HEK293 (cell line): ENCODE measurements around the gene KCNK15.

ENCODE experiments used
- SETDB1 ChIP-seq: IDR thresholded peaks from one replicate; pipeline ENCODE4 v1.6.1; 2017; ENCODE audit warnings: mild to moderate bottlenecking, low read length, moderate library complexity, mixed read lengths; ENCODE audit not compliant: insufficient read length
- ZBTB17 ChIP-seq: fragments of 450-650 bp; formaldehyde crosslinking; IDR thresholded peaks from 2 replicates; pipeline ENCODE4 v1.5.1; 2016; ENCODE audit warnings: missing biosample characterization, missing genetic modification characterization
- ZEB2 ChIP-seq: fragments of 450-650 bp; formaldehyde crosslinking; IDR thresholded peaks from 2 replicates; pipeline ENCODE4 v1.5.1; 2016; ENCODE audit warnings: missing biosample characterization, missing genetic modification characterization
- ZNF140 ChIP-seq: fragments of 450-650 bp; formaldehyde crosslinking; IDR thresholded peaks from 2 replicates; pipeline ENCODE4 v1.5.1; 2016; ENCODE audit warnings: missing biosample characterization, missing genetic modification characterization
- ZNF146 ChIP-seq: fragments of 450-650 bp; formaldehyde crosslinking; IDR thresholded peaks from 2 replicates; pipeline ENCODE4 v1.5.1; 2016; ENCODE audit warnings: missing biosample characterization, missing genetic modification characterization
- ZNF302 ChIP-seq: fragments of 450-650 bp; formaldehyde crosslinking; IDR thresholded peaks from 2 replicates; pipeline ENCODE4 v1.5.1; 2016; ENCODE audit warnings: missing biosample characterization, missing genetic modification characterization, low read depth
- ZNF571 ChIP-seq: fragments of 450-650 bp; formaldehyde crosslinking; IDR thresholded peaks from 2 replicates; pipeline ENCODE4 v1.5.0; 2017; ENCODE audit warnings: missing biosample characterization, missing genetic modification characterization
- ZNF596 ChIP-seq: fragments of 450-650 bp; IDR thresholded peaks from 2 replicates; pipeline ENCODE4 v1.5.0; 2018; ENCODE audit warnings: missing biosample characterization, mild to moderate bottlenecking, missing genetic modification characterization, moderate library complexity
- TF ChIP-seq, protein P1 (sequence below): fragments of 450-650 bp; formaldehyde crosslinking; IDR thresholded peaks from 2 replicates; pipeline ENCODE4 v1.5.1; 2016; ENCODE audit warnings: missing biosample characterization, missing genetic modification characterization, low read depth
- TF ChIP-seq, protein P2 (sequence below): fragments of 450-650 bp; formaldehyde crosslinking; IDR thresholded peaks from 2 replicates; pipeline ENCODE4 v1.5.1; 2016; ENCODE audit warnings: missing biosample characterization, missing genetic modification characterization
- TF ChIP-seq, protein P3 (sequence below): fragments of 450-650 bp; formaldehyde crosslinking; IDR thresholded peaks from 2 replicates; pipeline ENCODE4 v1.5.1; 2016; ENCODE audit warnings: missing biosample characterization, missing genetic modification characterization

DNA sequence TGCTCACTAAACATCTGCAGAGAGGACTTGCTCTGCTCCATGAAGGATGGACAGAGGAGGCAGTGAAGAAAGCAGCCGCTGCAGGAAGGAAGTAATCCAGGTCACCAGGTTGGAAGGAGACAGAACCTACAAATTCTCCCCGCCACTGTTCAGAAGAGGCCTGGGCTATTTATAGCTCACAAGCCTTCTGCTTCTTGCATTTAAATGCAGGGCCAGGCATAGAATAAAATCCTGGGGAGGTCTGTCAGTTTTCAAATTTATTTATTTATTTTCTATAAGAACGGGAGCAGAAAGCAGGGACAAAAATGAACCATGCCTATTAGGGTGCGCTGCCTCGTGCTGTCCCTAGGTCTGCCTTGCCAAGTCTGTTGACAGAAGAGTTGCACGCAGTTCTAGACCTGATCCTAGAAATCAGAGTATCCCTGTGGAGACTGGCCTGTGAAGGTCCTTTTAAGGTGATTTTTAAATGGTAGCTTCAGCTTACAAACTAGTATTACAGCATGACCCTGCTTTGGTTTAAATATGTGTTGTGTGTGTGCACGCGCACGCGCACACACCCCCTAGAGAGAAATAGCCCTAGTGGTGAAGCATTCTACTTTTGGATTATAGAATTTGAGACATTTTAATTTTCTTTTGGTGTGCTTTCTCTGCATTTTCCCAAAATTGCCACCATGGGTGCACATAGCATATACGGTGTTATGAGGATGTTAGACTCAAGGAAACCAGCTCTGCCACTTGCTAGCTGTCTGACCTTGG, 45.2 kb downstream of the KCNK15 start:
- TF ChIP-seq ZNF302: no peak
- TF ChIP-seq ZNF146 (tag by site-specific recombination): no peak
- no peak for TF ChIP-seq ZNF596 (tag by site-specific recombination)
- TF ChIP-seq, protein P1, sequence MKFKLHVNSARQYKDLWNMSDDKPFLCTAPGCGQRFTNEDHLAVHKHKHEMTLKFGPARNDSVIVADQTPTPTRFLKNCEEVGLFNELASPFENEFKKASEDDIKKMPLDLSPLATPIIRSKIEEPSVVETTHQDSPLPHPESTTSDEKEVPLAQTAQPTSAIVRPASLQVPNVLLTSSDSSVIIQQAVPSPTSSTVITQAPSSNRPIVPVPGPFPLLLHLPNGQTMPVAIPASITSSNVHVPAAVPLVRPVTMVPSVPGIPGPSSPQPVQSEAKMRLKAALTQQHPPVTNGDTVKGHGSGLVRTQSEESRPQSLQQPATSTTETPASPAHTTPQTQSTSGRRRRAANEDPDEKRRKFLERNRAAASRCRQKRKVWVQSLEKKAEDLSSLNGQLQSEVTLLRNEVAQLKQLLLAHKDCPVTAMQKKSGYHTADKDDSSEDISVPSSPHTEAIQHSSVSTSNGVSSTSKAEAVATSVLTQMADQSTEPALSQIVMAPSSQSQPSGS: no peak
- no peak for TF ChIP-seq SETDB1
- TF ChIP-seq, protein P2, sequence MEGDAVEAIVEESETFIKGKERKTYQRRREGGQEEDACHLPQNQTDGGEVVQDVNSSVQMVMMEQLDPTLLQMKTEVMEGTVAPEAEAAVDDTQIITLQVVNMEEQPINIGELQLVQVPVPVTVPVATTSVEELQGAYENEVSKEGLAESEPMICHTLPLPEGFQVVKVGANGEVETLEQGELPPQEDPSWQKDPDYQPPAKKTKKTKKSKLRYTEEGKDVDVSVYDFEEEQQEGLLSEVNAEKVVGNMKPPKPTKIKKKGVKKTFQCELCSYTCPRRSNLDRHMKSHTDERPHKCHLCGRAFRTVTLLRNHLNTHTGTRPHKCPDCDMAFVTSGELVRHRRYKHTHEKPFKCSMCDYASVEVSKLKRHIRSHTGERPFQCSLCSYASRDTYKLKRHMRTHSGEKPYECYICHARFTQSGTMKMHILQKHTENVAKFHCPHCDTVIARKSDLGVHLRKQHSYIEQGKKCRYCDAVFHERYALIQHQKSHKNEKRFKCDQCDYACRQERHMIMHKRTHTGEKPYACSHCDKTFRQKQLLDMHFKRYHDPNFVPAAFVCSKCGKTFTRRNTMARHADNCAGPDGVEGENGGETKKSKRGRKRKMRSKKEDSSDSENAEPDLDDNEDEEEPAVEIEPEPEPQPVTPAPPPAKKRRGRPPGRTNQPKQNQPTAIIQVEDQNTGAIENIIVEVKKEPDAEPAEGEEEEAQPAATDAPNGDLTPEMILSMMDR: no peak
- TF ChIP-seq ZNF571 (tag by site-specific recombination): no peak
- TF ChIP-seq, protein P3, sequence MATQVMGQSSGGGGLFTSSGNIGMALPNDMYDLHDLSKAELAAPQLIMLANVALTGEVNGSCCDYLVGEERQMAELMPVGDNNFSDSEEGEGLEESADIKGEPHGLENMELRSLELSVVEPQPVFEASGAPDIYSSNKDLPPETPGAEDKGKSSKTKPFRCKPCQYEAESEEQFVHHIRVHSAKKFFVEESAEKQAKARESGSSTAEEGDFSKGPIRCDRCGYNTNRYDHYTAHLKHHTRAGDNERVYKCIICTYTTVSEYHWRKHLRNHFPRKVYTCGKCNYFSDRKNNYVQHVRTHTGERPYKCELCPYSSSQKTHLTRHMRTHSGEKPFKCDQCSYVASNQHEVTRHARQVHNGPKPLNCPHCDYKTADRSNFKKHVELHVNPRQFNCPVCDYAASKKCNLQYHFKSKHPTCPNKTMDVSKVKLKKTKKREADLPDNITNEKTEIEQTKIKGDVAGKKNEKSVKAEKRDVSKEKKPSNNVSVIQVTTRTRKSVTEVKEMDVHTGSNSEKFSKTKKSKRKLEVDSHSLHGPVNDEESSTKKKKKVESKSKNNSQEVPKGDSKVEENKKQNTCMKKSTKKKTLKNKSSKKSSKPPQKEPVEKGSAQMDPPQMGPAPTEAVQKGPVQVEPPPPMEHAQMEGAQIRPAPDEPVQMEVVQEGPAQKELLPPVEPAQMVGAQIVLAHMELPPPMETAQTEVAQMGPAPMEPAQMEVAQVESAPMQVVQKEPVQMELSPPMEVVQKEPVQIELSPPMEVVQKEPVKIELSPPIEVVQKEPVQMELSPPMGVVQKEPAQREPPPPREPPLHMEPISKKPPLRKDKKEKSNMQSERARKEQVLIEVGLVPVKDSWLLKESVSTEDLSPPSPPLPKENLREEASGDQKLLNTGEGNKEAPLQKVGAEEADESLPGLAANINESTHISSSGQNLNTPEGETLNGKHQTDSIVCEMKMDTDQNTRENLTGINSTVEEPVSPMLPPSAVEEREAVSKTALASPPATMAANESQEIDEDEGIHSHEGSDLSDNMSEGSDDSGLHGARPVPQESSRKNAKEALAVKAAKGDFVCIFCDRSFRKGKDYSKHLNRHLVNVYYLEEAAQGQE: no peak
- no peak for TF ChIP-seq ZEB2
- TF ChIP-seq ZBTB17 (tag by site-specific recombination): no peak
- TF ChIP-seq ZNF140 (tag by site-specific recombination): no peak
